Dermis blood vessel endothelial cell (primary cell): Measurements from ENCODE around the gene URM1. TPM values are rescaled to one million over a fixed set of nuclear protein-coding genes. Genes with fewer than 3 reads are reported as not detected.
A peak's percentile ranks its signal among the peaks of the same experiment; 100 is the strongest.

ENCODE experiments used
- DNase-seq: peaks from one replicate; pipeline ENCODE4 v3.0.0; 2010
- total RNA-seq: library from RNA; depleted of rRNA; stranded (reverse); fragments of >200 nt; gene quantifications from 2 replicates; pipeline ENCODE4 v1.2.3, GENCODE V29; 2014

URM1 gene
- total RNA-seq, 1 donor from 2014 or later: 64.8 TPM

DNA sequence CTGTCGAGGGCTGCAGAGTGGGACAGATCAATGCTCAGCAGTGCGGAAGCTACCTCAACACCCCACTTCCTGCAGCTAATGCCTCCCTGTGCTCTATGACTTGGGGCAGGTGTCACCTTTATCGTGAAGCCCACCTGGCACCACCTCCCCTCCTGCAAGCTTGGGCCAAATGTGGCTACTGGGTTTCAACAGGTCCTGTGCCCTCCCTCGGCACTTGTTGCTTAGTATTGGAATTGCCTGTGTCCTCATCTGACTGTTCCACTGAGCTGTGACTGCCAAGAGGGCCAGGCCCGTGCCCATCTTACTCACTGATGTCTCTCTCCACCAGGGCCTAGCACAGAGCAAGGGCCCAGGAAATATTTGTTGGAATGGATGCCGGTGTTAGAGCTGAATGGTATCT is 21.4 kb upstream of the URM1 start:
- no peak for DNase-seq

DNA sequence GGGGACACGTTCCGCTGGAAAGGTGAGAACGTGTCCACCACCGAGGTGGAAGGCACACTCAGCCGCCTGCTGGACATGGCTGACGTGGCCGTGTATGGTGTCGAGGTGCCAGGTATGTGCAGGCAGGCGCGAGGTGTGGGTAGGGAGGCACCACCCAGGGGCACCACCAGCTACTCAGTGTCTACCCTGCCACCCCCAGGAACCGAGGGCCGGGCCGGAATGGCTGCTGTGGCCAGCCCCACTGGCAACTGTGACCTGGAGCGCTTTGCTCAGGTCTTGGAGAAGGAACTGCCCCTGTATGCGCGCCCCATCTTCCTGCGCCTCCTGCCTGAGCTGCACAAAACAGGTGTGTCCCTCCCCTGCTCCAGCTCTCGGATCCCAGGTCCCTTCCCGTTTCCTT is 15.7 kb upstream of the URM1 start:
- no peak for DNase-seq

DNA sequence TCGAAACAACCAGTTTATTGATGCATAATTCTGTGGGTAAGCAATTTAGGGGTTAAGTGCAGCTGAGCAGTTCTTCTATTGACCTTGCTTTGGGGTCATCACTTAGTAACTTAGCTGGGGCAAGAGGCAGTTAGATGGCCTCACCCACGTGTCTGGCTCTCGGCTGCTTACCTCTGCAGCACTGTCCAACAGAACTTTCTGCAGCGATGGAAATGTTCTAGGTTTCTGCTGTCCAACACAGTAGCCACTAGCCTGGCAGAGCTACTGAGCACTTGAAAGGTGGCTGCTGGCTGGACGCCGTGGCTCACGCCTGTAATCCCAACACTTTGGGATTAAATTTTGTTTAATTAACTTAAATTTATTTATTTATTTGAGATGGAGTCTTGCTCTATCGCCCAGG is 13.1 kb upstream of the URM1 start:
- DNase-seq: no peak

DNA sequence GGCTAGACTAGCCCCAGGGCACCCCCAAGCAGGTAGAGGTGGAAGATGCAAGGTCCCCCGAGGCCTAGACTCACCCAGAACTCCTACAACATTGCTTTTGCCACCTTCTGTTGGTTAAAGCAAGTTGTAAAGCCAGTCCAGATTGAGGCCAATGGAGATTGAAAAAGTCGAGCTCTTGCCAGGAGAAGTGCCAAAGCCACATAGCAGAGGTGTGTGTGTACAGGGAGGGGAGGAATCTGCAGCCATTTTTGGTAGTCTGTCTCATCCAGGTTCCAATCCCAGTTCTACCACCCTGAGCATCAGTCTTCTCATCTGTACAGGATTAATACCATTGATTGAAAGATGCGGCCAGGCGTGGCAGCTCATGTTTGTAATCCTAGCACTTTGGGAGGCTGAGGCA is 12.3 kb upstream of the URM1 start:
- DNase-seq: no peak

DNA sequence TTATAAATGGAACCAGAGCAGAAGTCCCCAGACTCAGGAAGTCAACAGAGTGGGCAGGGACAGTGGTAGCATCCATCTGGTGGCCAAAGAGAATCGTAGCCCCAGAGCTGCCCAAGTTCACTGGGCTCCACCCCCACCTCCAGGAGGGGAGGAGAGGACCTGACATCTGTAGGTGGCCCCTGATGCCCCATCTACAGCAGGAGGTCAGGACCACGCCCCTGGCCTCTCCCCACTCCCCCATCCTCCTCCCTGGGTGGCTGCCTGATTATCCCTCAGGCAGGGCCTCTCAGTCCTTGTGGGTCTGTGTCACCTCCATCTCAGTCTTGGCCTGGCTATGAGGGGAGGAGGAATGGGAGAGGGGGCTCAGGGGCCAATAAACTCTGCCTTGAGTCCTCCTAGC is 10.3 kb upstream of the URM1 start:
- no peak for DNase-seq

DNA sequence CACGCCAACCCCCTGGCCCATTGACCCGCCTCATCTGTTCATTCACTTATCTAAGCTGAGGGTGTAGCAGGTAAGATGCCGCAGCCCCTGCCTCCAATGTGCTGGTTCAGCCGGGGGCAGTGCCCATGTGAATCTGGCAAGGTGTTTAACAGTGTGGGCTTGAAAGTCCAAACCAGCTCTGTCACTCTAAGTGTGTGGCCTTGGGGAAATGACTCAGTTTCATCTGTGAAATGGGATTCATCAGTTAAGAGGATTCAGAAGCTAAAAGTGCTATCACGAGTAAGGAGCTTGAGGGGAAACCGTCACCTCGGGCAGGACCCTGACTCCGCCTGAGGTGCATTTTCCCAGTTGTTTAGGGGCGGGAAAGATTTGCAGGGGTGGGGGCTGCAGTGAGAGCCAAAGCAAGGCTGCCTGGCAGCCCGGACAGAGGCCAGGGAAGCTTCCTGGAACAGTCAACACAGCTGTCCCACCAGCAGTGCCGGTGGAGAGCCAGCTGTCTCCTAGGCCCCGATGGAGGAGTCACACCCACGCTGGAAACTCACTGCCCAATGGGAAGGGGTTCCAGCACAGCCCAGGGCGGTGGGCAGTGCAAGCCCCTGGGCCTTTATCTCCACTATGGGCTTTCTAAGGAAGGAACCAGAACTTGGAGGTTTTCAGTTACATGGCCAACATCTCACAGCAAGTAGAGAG is 9.7 kb upstream of the URM1 start:
- DNase-seq: peak; percentile 26

DNA sequence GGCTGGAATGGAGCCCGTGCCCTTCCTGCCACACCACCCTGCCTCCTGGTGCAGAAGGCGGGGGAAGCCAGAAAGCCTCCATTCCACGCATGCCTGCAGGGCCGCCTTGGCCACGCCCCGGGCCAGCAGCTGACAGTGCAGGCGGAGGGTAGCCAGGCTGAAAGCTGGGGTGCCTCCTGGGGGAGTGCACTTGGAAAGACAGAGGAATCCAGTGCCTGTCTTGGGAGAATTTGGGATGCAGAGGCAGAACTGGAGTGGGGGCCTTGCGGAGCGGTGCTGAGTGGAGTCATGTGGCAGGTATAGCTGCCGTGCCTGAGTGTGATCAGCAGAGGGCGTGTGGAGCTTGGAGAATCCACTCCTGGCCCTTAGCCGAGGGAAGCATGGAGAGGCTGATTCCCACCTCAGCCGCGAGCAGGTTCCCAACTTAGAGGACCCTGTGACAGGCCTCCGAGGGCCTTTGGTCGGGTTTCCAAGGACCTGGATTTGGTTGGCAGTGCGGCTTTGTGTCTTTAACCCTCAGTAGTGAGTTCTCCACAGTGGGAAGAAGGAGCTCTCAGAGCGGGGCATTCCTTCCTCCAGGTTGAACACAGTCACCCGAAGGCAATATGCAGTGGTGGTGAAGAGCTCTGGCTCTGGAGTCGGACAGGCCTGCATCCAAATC is 9.1 kb upstream of the URM1 start:
- DNase-seq: peak; percentile 91

DNA sequence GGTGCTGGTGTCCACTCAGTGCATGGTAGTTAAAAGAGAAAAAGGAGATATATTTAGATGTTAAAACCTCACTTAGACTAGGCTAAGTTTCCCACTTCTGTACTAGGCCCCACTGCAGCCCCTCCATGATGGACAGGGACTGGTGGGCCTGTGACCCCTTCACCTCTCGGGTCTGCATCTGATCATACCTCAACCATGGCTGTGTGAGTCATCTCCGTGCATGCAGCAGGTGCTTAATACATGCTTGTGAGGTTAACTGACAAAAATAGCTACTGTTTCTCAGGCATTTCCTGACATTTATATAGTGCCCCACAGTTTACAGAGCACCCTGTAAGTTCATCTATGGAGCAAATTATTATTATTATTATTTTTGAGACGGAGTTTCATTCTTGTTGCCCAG is 8.4 kb upstream of the URM1 start:
- no peak for DNase-seq

DNA sequence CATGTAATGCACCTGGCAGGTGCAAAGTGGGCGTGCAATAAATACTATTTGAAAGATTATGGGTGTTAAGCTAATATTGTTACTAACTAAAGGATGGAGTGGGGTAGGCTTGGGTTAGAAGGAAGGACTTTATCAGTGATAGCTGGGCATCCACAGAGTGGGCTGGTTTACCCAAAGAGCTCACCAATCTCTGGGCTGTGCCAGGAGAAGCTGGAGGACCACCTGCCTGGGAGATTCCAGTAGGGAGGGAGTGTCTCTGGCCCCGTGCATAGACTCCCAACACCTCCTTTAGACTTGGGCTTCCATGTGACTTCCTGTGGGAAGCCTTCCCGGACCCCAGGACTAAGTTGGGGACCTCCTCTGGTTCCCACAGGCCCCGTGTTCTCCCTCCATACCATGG is 5.6 kb upstream of the URM1 start:
- no peak for DNase-seq

DNA sequence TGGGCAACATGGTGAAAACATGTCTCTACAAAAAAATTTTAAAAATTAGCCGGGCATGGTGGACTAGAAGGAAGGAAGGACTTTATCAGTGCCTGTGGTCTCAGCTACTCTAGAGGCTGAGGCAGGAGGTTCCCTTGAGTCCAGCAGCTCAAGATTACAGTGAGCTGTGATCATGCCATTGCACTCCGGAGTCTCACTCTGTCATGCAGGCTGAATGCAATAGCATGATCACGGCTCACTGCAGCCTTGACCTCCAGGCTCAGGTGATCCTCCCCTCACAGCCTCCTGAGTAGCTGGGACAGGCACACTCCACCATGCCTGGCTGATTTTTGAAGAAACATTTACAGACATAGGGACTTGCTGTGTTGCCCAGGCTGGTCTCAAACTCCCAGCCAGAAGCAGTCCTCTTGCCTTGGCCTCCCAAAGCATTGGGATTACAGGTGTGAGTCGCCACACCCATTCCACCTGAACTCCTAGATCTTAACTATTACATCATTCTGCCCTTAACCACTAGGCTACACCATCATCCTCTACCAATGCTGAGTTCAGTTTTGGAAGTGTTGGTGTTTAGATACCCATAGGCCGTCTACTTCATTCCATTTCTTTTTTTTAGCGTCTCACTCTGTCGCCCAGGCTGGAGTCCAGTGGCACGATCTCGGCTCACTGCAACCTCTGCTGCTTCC is 2.0 kb upstream of the URM1 start:
- no peak for DNase-seq

DNA sequence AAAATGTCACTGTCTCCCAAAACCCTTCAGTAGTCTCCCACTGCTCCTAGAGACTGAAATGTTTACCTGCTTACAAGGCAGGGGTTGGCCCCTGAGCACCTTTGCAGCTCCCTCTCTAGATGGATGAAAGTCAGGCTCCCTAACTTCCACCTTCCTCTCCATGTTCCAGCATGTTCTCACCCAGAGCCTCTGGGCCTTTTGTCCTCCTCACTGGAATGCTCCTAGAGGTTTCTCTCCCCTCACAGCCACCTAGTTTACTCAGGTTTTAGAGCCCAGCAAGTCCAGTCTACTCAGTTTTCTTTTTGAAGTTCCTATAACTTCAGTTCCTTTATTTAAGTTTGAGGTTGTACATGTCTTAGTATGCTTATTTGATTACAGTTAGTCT is 815 bp upstream of the URM1 start:
- no peak for DNase-seq

DNA sequence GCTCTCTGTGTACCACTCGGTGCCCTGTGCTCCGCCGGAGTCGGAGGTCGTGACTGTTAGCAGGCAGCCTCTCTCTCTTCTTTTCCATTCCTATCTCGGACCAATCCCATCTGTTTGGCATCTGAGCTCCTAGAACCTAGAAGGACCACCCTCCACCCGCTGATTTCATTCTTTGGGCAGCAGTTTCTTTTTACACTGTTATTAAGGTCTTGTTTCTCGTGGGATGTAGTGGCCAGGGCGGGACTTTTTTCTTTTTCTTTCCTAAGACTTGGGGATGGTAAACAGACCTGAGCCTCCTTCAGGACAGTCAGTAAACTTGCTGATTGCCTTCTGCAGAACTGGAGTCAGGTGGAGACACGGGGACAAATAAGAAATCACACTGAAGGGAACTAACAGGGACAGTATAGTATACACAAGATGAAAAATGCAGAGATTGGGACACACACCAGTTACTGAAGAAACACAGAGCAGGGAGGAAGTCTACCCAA is 500 bp downstream of the URM1 start:
- peak; percentile 32 for DNase-seq

DNA sequence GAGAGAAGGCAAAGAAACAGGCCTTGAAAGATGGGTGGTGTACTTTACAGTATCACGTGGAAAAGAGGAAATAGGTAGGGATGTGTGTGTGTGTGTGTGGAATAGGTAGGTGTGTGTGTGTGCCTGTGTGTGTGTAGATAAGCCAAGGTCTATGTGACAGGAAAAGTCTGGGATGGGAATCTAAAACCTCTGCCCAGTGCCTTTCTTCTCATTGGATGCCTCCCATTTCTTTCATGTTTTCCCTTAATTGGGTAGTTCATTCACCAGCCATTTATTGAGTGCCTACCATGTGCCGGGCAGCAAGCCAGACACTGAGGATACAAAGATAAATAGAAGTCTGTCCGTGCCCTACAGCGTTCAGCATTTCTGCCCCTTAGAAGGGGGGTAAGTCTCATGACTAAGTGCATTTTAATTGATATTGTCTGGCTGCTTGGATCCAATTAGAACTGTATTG is 1.0 kb downstream of the URM1 start:
- peak; percentile 60 for DNase-seq

DNA sequence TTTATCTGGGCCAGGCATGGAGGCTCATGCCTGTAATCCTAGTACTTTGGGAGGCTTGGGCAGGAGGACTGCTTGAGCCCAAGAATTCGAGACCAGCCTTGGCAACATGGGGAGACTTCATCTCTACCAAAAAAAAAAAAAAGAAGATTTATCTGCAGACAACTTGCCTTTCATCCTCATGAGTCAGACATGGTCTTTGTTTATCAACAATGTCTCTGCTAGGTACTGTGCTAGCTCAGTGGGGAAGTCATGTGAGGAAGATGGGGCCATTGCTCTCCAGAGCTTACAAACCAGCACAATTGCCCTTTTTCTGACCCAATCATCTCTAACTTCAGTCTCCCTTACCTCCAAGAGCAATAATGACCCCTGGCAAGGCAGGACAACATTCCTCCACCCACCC is 1.6 kb downstream of the URM1 start:
- DNase-seq: peak; percentile 46

DNA sequence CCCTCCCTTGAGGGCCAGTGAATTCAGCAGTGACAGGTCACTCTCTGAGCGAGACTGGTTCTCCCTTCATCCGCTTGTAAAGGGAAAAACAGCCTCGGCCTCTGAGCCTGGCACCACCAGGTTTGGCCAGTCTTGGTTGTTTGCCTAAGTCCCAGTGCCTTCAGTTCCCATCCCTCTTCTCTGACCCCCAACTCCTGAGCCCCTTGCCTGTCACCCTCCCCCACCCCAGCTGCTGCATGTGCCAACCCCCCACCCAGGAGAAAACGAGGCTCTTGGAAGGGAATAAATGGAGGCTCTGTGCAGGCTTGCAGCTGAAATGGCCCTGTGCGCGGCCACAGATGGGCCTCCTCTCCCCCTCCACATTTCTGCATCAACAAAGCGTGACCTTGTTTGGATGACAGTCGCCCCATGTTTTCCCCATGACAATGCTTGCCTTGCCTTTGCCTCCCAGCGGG is 3.1 kb downstream of the URM1 start:
- DNase-seq: no peak

DNA sequence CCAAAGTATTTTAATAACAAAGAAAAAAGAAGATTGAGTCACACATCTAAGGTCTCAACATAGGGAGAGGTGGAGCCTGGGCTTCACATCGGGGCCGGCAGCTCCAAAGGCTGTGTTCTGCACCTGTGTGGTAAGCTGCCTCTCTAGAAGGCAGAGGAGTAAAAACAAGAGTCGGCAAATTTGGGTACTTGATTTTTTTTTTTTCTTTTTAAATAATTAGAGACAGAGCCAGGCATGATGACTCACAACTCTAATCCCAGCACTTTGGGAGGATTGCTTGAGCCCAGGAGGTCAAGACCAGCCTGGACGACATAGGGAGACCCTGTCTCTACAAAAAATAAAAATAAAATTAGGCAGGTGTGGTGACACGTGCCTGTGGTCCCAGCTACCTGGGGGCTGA is 4.7 kb downstream of the URM1 start:
- DNase-seq: no peak

DNA sequence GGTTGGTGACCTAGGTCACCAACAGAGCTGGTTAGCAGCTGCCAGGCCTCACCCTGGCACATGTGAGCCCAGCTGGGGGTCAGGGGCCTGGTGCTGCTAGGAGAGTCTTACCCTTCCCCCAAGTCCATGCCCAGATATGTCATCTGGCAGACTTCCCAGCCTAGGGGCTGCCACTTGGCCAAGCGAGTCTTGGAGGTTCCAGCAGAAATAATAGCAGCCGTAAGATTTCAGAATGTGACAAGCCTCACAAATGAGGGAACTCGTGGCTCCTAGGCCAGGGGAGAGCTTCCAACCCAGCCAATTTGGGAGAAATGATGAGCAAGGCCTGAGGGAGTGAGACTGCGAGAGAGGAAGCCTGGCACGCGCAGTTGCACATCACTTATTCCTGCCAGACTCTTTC is 11.1 kb downstream of the URM1 start:
- DNase-seq: no peak

DNA sequence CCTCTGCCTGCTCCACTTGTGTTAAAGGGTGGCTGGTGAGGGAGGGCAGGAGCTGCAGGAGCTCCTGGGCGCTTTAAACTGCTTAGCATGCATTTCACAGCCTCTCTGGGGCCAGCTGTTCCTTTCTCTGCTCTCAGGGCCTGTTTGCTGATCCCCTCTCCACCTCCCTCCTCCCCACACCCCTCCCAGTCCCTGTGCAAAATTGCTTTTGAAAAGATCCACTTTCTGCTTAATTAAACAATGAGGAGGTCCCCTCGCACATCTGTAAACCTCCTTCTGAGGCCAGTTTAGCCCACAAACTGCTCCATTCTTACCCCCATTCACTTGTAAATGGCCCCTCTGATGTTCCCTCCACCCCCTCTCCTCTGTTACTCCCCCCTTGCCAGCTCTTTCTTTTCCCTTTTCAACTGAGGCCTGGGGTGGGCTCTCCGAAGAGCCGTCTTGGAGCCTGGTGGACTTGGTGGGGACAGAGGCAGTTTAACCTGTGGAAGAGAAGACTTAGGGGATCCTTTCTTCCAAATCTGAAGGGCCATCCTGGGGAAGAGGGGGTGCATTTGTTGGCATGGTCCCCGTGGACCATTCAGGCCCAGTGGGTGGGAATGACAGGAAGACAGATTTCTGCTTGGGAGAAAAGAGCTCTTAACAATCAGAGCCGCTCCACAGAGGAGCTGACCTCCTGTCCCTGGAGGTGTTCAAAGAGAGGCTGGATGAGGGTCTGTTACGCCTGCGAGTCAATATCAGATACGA is 12.0 kb downstream of the URM1 start:
- DNase-seq: no peak

DNA sequence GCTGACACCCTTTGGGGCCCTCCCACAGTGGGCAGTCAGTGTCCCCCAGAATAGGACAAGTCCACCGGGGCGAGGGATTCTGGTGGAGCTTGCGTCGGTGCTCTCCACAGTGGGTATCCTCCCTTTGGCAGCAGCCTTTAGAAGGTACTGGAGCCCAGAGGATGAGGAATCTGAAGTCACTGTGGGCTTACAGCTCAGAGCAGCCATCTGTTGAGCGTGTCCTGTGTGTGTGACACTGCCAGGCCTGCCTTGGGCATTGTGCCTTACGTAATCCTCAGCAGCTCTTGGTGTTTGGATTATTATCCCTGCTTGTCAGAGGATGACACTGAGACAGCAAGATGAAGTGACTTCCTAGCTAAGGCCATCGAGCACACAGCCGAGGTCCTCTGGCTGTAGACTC is 12.6 kb downstream of the URM1 start:
- DNase-seq: no peak

DNA sequence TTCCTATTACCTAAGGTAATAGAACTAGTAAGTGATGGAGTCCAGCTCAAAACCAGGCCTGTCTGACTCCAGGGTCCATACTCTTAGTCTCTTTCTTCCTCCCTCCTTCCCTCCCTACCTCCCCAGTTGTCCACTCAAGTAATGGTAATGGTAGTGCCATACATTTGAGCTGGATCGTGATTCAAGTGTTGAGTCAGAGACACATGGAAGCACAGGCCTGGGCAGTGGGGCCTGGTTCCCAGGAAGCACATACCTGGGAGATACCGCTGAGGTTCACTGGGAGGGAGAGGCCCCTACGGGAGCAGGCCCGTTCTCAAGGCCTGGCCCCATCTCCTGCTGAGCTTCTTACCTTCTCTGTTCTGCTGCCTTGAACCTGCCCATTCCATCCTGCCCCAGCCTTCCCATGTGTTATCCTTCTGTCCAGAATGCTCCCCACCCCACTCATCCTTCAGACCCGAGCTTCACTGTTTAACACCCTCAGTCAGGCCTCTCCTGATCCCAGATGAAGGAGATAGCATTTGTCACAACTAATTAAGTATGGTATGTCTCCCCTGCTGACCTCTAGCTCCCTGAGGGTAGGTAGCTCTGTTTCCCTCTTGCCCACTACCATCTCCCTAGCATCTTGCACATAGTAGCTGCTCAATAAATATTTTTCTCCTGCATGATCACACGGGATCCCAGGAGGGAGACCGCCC is 13.8 kb downstream of the URM1 start:
- DNase-seq: no peak

DNA sequence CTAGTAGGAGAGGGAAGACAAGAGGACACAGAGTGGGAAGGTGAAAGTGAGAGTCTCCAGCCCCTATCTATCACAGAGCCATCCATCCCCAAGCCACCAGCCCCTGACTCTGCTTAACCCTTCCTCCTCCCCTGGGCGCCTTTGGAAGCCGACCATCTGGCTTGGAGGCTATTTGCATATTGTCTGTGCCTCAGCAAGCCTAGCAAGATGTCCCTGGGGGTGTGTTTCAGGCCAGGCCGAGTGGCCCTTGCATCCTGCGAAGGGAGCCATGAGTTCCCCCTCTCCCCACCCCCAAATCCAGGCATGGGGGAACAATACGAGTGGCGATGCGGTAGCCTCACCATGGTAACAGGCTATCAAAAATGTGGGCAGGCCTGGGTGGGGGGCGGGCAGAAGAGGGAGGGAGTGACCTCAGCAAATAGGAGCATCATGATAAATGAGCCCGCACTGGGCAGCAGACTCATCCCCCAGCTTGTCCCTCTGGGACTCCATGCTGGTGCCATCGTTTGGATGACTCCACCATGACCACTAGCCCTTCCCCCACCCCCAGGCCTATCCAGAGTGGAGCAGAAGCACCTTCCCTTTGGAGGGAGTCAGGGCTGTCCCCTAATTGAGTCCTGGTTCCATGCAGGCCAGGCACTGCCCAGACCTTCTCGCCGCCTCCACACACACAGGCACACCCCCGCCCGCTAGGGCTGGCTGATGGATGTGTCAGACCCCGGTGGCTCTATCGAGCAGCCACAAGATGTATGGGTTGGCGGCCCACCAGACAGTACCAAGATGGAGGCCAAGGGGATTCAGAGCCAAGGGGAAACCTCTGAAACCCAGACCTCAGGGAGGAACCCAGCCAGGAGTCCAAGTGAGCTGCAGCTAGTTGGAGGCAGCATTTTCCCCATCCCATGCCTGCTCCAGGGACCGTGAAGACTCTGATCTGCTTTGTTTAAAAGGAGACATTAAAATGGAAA is 14.6 kb downstream of the URM1 start:
- DNase-seq: no peak
